Prostate gland (tissue), 2 donors: ENCODE data around the gene ICE2. TPM values are rescaled to one million over a fixed set of nuclear protein-coding genes. Genes with fewer than 3 reads are reported as not detected.

ENCODE experiments used
- DNase-seq: peaks from one replicate; pipeline ENCODE4 v3.0.0-alpha.2; 2019; ENCODE audit warnings: low spot score
- H3K27ac ChIP-seq, 2 donors: fragments of 200-600 bp; sonication (generic); 2 replicates each; pipeline ENCODE4 v1.5.1; 2017 to 2019
- H3K27me3 ChIP-seq: fragments of 200-600 bp; sonication (generic); replicated peaks from 2 replicates; pipeline ENCODE4 v1.5.1; 2019; ENCODE audit not compliant: insufficient read depth
- H3K36me3 ChIP-seq, 2 donors: fragments of 200-600 bp; sonication (generic); 1 replicate in 1 of 2; 2 replicates in 1 of 2; pipeline versions ENCODE4 v1.5.1 to v1.8.1; 2017 to 2019
- H3K4me1 ChIP-seq: fragments of 200-600 bp; sonication (generic); replicated peaks from 2 replicates; pipeline ENCODE4 v1.5.1; 2019
- H3K4me3 ChIP-seq, 2 donors: fragments of 200-600 bp; sonication (generic); 2 replicates each; pipeline ENCODE4 v1.5.1; 2017 to 2019
- H3K9me3 ChIP-seq: fragments of 200-600 bp; sonication (generic); 2 replicates; pipeline ENCODE4 v1.5.1; 2017
- POLR2A ChIP-seq: fragments of 450-650 bp; IDR thresholded peaks from one replicate; pipeline ENCODE4 v1.6.1; 2016; ENCODE audit warnings: antibody characterized with exemption, mild to moderate bottlenecking
- POLR2AphosphoS5 ChIP-seq: sonication (generic); formaldehyde crosslinking; IDR thresholded peaks from one replicate; pipeline ENCODE4 v1.6.1; 2017; ENCODE audit warnings: antibody characterized with exemption
- WGBS: methylation state at CpG from one replicate; pipeline ENCODE4 v1.1.5; 2018; 5-methylcytosine and 5-hydroxymethylcytosine counted together
- intact Hi-C: fragments of 100-400 bp; cut with DNase I; formaldehyde crosslinking; loops from one replicate; pipeline ENCODE4 v1.14.2; 2022
- total RNA-seq, 2 donors: library from RNA; depleted of rRNA; stranded (reverse); fragments of >200 nt; gene quantifications; one replicate each; pipeline ENCODE4 v1.1.0, GENCODE V29; 2016
- TF ChIP-seq, protein P1 (sequence below), 4 experiments: fragments of 200-600 bp in 2 of 4; fragments of 450-650 bp in 2 of 4; sonication (generic) in 2 of 4; IDR thresholded peaks; 1 replicate in 3 of 4; 2 replicates in 1 of 4; pipeline ENCODE4 v1.5.1; 2016 to 2019; ENCODE audit warnings: antibody characterized with exemption in 4 of 4, mild to moderate bottlenecking in 2 of 4, moderate library complexity in 2 of 4

The ICE2 gene
- total RNA-seq, 2 donors from 2014 or later: 33.0 to 34.5 TPM

DNA sequence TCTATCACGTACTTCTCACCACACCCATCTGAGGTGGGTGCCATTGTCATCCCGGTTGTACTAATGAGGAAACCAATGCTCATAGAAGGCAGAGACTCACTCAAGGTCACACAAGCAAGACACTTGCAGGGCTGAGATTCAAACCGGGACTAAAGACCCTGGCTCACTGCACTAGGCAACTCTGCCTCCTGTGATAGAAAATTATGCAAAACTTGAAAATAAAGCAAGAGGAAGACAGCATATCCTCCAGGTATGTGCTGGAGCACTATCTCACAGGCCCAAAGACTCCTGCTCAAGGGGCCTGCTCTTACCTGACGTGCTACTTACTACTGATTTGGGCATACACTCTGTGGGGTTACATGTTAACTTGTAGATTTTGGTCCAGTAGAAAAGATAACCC is 106.7 kb downstream of the ICE2 start:
- peak overlapping the region; percentile 79 to 88 for H3K27ac ChIP-seq
- TF ChIP-seq, protein P1, sequence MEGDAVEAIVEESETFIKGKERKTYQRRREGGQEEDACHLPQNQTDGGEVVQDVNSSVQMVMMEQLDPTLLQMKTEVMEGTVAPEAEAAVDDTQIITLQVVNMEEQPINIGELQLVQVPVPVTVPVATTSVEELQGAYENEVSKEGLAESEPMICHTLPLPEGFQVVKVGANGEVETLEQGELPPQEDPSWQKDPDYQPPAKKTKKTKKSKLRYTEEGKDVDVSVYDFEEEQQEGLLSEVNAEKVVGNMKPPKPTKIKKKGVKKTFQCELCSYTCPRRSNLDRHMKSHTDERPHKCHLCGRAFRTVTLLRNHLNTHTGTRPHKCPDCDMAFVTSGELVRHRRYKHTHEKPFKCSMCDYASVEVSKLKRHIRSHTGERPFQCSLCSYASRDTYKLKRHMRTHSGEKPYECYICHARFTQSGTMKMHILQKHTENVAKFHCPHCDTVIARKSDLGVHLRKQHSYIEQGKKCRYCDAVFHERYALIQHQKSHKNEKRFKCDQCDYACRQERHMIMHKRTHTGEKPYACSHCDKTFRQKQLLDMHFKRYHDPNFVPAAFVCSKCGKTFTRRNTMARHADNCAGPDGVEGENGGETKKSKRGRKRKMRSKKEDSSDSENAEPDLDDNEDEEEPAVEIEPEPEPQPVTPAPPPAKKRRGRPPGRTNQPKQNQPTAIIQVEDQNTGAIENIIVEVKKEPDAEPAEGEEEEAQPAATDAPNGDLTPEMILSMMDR (IDR thresholded peaks at IDR 0.05): no peak
- TF ChIP-seq POLR2A (no peak), POLR2AphosphoS5 (no peak)
- H3K9me3 ChIP-seq: no peaks in the 10 kb centered on the region
- no peak for DNase-seq
- peaks cover 0 to 2% of the 10 kb centered on the region in 2 donors for H3K36me3 ChIP-seq
- no peak overlapping the region for H3K4me3 ChIP-seq
- no peaks in the 10 kb centered on the region for H3K27me3 ChIP-seq
- WGBS: 95% methylated on average over 4 of the region's 4 CpGs
- peaks cover 41% of the 10 kb centered on the region for H3K4me1 ChIP-seq
- intact Hi-C loops: no loop called here

DNA sequence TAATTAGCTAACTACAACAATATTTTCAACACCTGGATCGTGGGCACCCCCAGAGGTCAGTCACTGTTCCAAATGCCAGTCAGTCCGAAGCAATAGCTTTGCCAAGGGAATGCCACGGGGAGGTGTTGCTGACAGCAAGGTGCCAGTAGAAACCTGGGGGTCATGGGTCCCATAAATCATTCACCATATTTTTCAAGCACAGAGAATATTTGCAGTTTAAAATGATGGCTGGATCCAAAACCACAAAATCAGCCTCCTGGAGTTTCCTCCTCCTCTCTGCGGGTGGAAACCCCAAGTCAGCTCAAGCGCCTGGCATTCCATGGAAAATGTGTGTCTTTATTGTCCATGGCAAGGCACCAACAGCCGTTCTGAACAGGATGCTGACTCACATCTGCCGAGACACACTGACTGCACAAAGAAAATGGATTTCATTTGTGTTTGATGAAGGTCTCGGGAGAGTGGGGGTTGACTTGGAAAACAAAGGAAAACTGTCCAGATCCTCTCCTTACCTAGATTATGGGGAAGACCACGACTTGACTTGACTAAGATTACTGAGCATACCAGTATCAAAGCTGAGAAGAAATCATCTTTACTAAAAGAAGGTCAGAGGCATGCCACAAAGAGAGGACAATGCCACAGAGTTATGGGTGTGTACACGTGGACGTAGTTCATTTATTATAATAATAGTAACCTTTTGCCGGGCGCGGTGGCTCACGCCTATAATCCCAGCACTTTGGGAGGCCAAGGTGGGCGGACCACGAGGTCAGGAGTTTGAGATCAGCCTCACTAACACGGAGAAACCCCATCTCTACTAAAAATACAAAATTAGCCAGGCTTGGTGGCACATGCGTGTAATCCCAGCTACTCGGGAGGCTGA is 107.5 kb downstream of the ICE2 start:
- H3K4me1 ChIP-seq: peaks cover 38% of the 10 kb centered on the region
- no peak overlapping the region for H3K4me3 ChIP-seq
- H3K27ac ChIP-seq: peak overlapping the region; percentile 79 to 88
- intact Hi-C loops: no loop called here
- 33% methylated on average over 20 of the region's 20 CpGs for WGBS
- H3K36me3 ChIP-seq: no peaks in the 10 kb centered on the region
- H3K9me3 ChIP-seq: no peaks in the 10 kb centered on the region
- TF ChIP-seq POLR2A (no peak), POLR2AphosphoS5 (peak; percentile 95)
- TF ChIP-seq, protein P1 (IDR thresholded peaks at IDR 0.05): peak in 1 of 4 experiments; percentile 6
- peak; percentile 91 for DNase-seq
- H3K27me3 ChIP-seq: no peaks in the 10 kb centered on the region

DNA sequence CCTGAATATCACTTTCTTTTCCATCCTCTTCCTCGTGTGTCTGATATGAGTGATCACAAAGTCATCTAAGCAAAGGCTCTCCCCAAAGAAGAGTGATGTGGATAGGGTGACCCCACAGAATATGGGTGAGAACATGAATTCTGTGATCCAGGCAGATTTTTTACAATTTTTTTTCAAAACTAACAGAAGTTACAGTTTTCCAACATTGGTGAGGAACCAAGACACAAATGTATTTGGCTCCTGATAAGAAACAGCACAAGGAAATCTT is 108.1 kb downstream of the ICE2 start:
- TF ChIP-seq, protein P1 (IDR thresholded peaks at IDR 0.05): no peak
- TF ChIP-seq POLR2A: no peak
- TF ChIP-seq POLR2AphosphoS5: no peak
- Histone ChIP-seq H3K4me3 (no peak overlapping the region), H3K9me3 (no peaks in the 10 kb centered on the region), H3K36me3 (no peaks in the 10 kb centered on the region), H3K27me3 (no peaks in the 10 kb centered on the region), H3K4me1 (peaks cover 34% of the 10 kb centered on the region), H3K27ac (peak overlapping the region; percentile 79 to 88)
- no peak for DNase-seq
- WGBS: 57% methylated on average over 1 of the region's 1 CpG
- intact Hi-C loops: no loop called here

DNA sequence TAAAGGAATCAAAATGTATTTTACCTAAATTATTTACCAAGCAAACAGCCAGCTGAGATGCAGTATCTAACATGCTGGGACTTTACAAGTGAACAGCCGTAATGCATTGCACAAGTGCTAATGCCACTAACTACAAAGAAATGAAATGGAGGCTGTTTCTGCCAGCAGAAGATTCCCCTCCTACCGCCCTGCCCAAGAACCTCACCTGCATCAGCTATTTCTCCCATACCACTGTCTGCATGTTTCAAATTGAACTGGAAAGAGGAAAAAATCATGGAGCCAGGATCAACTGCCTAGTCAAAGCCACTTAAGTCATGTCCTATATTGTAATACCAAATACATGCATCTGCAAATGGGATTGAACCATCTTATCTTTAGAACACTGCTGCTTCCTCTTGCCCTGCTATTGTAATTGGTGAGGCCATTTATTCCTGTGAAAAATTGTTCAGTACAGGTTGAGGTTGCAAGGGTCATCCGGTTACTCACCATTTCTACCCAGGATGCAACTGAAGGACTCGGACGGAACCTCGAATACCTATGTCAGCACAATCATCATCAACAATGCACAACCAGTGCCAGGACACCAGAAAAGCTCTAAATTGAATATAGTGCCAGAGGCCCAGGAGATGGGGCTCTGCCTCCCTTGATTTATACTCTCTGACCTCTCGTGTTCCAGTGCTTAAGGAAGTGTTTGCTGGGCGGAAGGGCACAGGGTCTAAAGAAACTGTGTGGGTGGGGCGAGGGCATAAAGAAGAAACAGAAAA is 108.7 kb downstream of the ICE2 start:
- TF ChIP-seq POLR2A (no peak), POLR2AphosphoS5 (no peak)
- TF ChIP-seq, protein P1 (IDR thresholded peaks at IDR 0.05): no peak
- Histone ChIP-seq H3K9me3 (no peaks in the 10 kb centered on the region), H3K36me3 (no peaks in the 10 kb centered on the region), H3K27ac (peak overlapping the region; percentile 79 to 88), H3K27me3 (no peaks in the 10 kb centered on the region), H3K4me1 (peaks cover 28% of the 10 kb centered on the region), H3K4me3 (no peak overlapping the region)
- WGBS: 72% methylated on average over 9 of the region's 9 CpGs
- intact Hi-C loops: no loop called here
- no peak for DNase-seq
